HepG2 (cell line): ENCODE measurements around the gene NUP133.

Source experiments
- POLR2A ChIP-seq, 2 experiments: IDR thresholded peaks; 2 replicates each; pipeline ENCODE4 v1.6.1; 2011; ENCODE audit warnings: low read depth in 2 of 2, low read length in 2 of 2, mild to moderate bottlenecking in 1 of 2, moderate library complexity in 1 of 2; ENCODE audit not compliant: insufficient read depth in 1 of 2
- RFX5 ChIP-seq: IDR thresholded peaks from 2 replicates; pipeline ENCODE4 v1.6.1; 2011; ENCODE audit warnings: low read depth, low read length, improper control_type of control experiment
- ZNF337 ChIP-seq: sonication (generic); formaldehyde crosslinking; IDR thresholded peaks from 2 replicates; pipeline ENCODE4 v1.5.1; 2020; ENCODE audit warnings: missing genetic modification reagents, low read depth, mild to moderate bottlenecking, borderline replicate concordance
- ZNF552 ChIP-seq: sonication (generic); formaldehyde crosslinking; IDR thresholded peaks from 2 replicates; pipeline ENCODE4 v1.9.0; 2022; ENCODE audit warnings: missing genetic modification reagents, mild to moderate bottlenecking, borderline replicate concordance

- TF ChIP-seq RFX5, result no peak; the same call in 1 of the 2 replicates
- no peak for TF ChIP-seq ZNF552 (CRISPR knock-in tag)
- TF ChIP-seq ZNF337 (CRISPR knock-in tag), result 0 out of 2 replicates have a peak, but pooled peaks have one; percentile 32
- TF ChIP-seq POLR2A (IDR thresholded peaks at IDR 0.05; ENCODE audit: insufficient read depth in 1 of 2, low read depth in 2 of 2, low read length in 2 of 2), result 0 out of 4 replicates have a peak, but pooled peaks of 1 of the 2 experiments have one; percentile 24
These were observed 1.4 kb upstream of the NUP133 start for GRCh38 chr1:229509576-229509975.
